ACC112 (cell line): ENCODE results near the gene SRD5A2.

Experiments used
- H2AFZ ChIP-seq: fragments of 200-600 bp; sonication (generic); one replicate; pipeline ENCODE4 v1.6.0; 2017; ENCODE audit warnings: antibody characterized with exemption, low read length; ENCODE audit not compliant: unreplicated experiment
- H3K27ac ChIP-seq: fragments of 200-600 bp; sonication (generic); 2 replicates; pipeline ENCODE4 v1.5.1; 2014; ENCODE audit warnings: low read depth, mild to moderate bottlenecking, antibody characterized with exemption, low read length, moderate library complexity
- H3K27me3 ChIP-seq: fragments of 200-600 bp; sonication (generic); 2 replicates; pipeline ENCODE4 v1.6.1; 2014; ENCODE audit warnings: mild to moderate bottlenecking, antibody characterized with exemption, low read length, moderate library complexity, mixed read lengths; ENCODE audit not compliant: insufficient read depth
- H3K36me3 ChIP-seq: fragments of 200-600 bp; sonication (generic); 2 replicates; pipeline ENCODE4 v1.6.1; 2016; ENCODE audit warnings: mild to moderate bottlenecking, antibody characterized with exemption, low read length, moderate library complexity, mixed read lengths; ENCODE audit not compliant: insufficient read depth
- H3K4me1 ChIP-seq: fragments of 200-600 bp; sonication (generic); one replicate; pipeline ENCODE4 v1.6.1; 2016; ENCODE audit warnings: low read length, mixed read lengths; ENCODE audit not compliant: insufficient read depth, unreplicated experiment, control insufficient read depth
- H3K4me3 ChIP-seq: fragments of 200-600 bp; sonication (generic); 2 replicates; pipeline ENCODE4 v1.5.1; 2014; ENCODE audit warnings: mild to moderate bottlenecking, low read depth, low read length
- H3K79me2 ChIP-seq: fragments of 200-600 bp; sonication (generic); one replicate; pipeline ENCODE4 v1.6.0; 2016; ENCODE audit warnings: low read length; ENCODE audit not compliant: control insufficient read depth, unreplicated experiment, insufficient read depth

Gene SRD5A2

DNA sequence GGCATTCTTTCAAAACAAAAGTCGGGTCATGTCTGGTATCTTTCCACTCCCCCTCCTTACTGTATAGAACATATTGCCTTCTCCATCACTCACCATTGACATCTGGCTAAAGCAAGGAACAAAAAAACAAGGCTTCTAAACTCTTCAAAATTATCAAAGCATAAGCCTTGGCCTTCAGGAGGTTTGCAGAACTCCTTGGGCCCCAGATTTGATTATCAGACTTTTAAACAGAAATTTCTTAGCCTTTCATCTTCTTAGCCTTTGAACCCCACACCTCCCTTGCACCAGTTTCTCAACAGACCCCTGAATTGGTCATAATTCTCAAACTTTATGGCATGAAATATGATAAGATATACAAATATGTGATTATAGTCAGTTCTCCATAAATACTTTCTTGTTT, 106.4 kb downstream of the SRD5A2 start:
- no peaks in the 10 kb centered on the region for H3K79me2 ChIP-seq
- H2AFZ ChIP-seq, result no peak overlapping the region
- H3K36me3 ChIP-seq, result no peaks in the 10 kb centered on the region
- H3K27me3 ChIP-seq, result no peaks in the 10 kb centered on the region
- H3K4me3 ChIP-seq, result no peak overlapping the region
- no peak overlapping the region for H3K27ac ChIP-seq
- peaks cover 34% of the 10 kb centered on the region for H3K4me1 ChIP-seq
